HL-60 (cell line): ENCODE data around the gene SPATA6L.

Experiments
- GABPA ChIP-seq: IDR thresholded peaks from 2 replicates; pipeline ENCODE4 v1.6.1; 2012; ENCODE audit warnings: low read depth
- POLR2AphosphoS5 ChIP-seq: IDR thresholded peaks from 2 replicates; pipeline ENCODE4 v1.6.1; 2012; ENCODE audit warnings: low read depth
- TF ChIP-seq, protein P1 (sequence below): IDR thresholded peaks from one replicate; pipeline ENCODE4 v1.5.1; 2011; ENCODE audit warnings: low read length, control low read depth, inconsistent platforms; ENCODE audit not compliant: insufficient read depth

- TF ChIP-seq POLR2AphosphoS5, result no peak
- TF ChIP-seq, protein P1, sequence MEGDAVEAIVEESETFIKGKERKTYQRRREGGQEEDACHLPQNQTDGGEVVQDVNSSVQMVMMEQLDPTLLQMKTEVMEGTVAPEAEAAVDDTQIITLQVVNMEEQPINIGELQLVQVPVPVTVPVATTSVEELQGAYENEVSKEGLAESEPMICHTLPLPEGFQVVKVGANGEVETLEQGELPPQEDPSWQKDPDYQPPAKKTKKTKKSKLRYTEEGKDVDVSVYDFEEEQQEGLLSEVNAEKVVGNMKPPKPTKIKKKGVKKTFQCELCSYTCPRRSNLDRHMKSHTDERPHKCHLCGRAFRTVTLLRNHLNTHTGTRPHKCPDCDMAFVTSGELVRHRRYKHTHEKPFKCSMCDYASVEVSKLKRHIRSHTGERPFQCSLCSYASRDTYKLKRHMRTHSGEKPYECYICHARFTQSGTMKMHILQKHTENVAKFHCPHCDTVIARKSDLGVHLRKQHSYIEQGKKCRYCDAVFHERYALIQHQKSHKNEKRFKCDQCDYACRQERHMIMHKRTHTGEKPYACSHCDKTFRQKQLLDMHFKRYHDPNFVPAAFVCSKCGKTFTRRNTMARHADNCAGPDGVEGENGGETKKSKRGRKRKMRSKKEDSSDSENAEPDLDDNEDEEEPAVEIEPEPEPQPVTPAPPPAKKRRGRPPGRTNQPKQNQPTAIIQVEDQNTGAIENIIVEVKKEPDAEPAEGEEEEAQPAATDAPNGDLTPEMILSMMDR, result no peak
- TF ChIP-seq GABPA, result no peak
Measured at GRCh38 chr9:4614627-4615026, 51.7 kb downstream of the SPATA6L start.
